GM18498 (cell line): ENCODE results near the gene ECT2L.

ENCODE experiments used
- ATAC-seq: cut with Tn5 transposase; IDR thresholded peaks from one replicate; pipeline ENCODE4 v1.9.1; 2021; ENCODE audit warnings: mild to moderate bottlenecking, moderate library complexity; ENCODE audit not compliant: unreplicated experiment

ECT2L gene

DNA sequence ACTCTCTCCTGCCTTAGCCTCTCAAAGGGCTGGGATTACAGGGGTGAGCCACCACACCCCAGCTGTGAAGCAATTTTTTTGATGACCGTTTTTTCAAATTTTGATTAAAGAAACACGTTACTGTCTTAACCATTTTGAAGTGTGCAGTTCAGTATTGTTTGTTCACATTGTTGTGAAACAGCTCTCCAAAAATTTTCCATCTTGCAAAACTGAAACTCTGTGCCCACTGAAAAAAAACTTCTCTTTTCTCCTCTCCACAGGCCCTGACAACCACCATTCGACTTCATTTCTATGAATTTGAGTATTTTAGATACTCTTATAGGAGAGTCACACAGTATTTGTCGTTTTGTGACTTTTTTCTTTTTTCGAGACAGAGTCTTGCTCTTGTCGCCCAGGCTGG, 53.9 kb downstream of the ECT2L start:
- no peak for ATAC-seq

DNA sequence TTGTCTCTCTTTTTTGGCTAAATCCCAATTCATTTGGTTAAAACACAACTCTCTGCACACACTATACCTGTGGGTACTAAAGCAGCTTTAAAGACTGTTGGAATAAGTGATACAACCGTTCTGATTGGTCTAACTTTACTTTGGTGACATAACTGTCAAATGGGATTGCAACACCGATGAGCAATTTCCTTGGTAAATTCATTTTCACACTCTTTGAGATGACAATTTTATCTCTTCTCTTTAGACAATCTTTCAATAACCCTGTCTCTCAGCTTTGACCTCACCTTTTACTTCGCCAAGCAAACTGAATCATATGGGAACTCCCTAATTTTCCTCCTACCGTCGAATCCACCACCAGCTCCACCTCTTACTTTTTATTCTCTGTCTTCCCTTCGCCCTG, 60.8 kb downstream of the ECT2L start:
- no peak for ATAC-seq

DNA sequence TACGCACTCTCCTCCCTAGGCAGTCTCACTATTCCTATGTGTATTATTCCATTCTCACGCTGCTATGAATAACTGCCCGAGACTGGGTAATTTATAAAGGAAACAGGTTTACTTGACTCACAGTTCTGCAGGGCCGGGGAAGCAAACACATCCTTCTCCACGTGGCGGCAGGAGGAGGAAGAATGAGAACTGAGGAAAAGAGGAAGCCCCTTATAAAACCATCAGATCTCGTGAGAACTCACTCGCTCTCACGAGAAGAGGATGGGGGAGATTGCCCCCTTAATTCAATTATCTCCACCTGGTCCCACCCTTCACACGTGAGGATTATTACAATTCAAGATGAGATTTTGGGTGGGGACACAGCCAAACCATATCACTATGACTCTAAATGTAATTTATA, 61.9 kb downstream of the ECT2L start:
- ATAC-seq = no peak

DNA sequence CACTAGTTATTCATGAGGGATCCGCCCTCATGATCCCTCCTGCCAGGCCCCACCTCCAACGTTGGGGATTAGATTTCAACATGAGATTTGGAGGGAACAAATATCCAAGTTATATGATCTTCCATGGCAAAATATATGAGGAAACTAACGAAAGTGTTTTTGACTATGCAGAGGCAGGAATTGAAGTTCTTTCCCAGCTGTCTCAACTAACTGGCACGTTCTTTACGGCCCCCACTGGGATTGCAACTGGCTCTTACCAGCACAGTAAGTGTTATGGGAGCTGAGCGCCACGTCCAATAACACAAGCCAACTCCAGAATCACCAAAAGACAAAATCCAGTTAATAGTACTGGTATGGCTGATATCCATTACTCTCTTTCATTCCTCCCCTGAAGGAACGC, 66.6 kb downstream of the ECT2L start:
- no peak for ATAC-seq

DNA sequence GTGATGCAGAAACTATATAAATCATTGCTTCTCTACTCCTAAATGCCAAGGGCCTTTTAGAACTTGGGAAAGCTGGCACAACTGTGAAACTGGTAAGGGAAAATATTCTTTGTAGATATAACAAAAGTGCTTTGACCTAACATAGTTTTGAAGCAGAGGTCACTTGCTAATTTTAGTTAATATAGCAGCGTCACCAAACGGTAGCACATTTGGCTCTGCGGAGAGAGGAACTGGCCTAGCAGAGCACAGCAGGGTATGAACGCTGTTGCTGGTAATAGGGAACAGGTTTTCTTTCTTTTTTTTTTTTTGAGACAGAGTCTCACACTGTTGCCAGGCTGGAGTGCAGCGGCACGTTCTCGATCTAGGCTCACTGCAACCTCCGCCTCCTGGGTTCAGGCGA, 67.4 kb downstream of the ECT2L start:
- ATAC-seq = no peak

DNA sequence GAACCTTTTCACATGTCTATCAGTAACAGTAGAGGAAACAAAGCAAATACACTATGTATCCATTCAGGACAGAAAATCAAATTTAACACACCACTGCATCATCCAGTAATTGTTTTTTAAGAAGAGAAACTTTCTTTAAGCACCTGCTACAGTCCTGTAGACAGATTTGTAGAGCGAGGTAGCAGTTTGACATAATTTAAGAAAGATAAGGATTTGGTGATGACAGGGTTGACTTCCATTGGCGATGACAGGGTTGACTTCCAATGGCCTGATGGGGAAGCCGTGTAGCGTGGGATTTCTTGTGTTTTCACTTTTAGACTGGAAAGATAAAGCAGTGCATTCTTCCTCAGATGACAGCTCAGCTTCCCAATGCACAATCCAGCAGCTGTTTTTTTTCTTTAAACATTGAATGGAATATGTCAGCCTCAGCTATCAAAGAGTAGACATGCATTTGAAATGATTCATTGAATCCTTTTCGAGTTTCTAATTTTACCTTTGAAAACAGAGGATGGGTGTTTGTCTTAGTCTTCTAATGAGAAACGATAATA, 68.5 kb downstream of the ECT2L start:
- ATAC-seq = no peak

DNA sequence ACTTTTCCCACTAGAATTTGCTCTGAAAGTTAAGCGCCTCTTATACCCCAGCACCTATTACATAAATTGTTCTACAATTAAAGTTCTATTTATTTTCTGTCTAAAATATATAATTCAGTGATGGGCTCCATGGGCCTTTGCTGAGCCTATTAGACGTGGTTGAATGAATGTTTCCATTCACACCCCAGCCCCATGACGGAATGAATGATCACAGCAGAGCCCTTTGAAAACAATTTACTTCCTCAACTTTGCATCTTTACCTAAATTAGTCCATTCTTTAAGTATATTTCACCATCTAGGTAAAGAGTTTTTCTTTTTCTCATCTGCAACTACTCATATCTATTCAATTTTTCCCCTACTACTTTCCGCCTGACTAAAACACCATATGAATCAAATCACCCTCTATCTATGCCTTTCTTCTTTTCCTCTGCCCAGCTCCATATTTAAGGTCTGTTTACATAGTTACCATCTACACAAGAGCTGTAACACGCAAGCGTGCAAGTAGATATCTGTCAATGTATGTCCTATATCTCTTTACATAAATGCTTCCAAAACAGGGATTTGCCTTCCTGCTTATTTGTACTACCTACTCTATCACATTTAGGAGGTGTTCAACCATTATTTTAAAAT, 69.7 kb downstream of the ECT2L start:
- ATAC-seq = no peak

DNA sequence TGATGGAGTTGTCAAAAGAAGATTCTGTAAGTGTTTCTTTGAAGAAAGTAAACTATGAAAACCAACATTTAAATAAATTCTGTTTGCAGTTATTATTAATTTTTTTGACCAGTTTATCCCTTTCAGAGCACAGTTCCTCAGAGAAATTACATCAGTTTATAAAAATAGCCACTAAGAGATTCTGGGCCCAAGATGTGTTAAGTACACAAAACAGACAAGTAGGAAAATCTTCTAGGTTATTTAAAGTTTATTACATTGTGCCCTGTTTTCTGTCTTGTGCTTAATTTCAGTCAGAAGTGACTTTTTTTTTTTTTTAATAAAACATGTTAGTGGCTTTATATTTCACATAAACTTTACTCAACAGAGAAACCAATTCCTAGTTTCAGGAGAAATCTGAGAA, 72.3 kb downstream of the ECT2L start:
- no peak for ATAC-seq

DNA sequence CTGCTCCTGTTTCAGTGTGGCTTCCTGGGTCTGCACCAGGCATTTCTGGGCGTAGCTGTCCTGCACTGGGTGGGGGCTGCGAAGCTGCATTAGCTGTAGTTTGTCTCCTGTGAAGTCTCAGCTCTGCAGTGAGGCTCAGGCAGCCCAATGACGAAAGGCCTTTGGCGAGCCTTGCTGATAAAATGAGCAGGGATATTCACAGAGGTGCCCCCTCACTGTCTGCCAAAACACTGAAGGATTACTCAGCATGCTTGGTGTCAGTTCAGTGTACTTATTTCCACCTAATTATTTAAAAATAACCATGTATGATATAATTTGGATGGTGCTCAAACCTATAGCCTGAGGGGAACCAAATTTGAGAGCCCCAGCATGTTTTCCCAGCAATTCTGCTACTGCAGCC, 73.5 kb downstream of the ECT2L start:
- ATAC-seq = no peak

DNA sequence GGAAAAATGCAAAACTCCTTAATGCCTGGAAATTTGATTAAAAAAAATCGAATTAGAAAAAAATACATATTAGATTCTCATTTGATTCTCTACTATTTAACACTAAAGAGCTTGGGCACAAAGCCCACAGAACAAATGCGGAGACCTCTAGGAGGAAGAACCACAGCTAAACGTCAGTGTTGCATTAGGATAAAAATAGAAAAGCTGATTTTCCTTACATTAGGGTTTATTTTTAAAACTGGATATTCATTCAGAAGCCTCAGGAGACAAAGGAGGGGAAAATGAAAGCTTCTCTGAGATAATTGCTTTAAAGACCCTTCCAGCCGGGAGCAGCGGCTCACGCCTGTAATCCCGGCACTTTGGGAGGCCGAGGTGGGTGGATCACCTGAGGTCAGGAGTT, 77.3 kb downstream of the ECT2L start:
- no peak for ATAC-seq

DNA sequence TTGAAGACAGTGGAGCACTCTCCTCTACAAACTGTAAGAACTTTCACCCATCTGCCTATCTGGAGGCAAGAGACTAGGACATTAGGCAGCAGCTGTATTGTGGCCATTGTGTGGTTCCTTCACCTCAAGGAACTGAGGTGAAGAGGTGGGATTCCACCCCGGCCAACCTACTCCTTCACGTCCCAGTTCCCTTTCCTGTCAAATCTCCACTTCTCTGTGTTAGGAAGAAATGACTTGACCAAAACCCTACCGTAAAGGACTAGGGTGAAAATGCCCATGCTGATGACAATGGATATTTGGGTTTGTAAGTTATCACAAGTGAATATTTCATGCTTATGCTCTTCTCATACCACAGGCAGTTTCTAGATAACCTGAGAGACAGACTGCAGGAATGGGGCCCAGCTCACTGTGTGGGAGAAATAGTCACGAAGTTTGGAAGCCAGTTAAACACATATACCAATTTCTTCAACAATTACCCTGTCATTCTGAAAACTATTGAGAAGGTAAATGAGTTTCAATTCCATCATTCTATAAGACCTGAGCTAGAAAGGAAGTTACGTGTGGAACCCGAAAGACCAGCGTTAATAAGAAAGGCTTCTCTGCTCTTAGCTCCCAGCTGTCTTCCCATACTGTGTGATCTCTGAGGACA, 86.6 kb downstream of the ECT2L start:
- peak; percentile 76 for ATAC-seq

DNA sequence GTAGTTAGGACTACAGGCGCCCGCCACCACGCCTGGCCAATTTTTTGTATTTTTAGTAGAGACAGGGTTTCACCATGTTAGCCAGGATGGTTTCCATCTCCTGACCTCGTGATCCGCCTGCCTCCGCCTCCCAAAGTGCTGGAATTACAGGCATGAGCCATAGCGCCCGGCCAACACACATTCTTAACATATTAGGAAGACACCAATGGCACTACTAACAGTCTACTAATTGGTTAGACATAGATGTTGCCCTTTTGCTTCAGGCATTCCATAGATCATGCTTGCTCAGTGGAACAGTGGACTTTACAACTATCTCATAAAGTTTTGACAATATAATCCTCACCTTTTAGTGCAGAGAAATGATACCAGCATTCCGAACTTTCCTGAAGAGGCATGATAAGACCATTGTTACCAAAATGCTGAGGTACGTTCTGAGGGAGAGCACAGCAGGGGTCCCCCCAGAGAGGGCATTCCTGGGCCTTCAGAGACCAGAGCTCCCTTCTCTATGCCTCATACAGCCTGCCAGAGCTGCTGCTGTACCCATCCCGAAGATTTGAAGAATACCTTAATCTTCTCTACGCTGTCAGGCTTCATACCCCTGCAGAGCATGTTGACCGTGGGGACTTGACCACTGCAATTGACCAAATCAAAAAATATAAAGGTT, 89.4 kb downstream of the ECT2L start:
- no peak for ATAC-seq

DNA sequence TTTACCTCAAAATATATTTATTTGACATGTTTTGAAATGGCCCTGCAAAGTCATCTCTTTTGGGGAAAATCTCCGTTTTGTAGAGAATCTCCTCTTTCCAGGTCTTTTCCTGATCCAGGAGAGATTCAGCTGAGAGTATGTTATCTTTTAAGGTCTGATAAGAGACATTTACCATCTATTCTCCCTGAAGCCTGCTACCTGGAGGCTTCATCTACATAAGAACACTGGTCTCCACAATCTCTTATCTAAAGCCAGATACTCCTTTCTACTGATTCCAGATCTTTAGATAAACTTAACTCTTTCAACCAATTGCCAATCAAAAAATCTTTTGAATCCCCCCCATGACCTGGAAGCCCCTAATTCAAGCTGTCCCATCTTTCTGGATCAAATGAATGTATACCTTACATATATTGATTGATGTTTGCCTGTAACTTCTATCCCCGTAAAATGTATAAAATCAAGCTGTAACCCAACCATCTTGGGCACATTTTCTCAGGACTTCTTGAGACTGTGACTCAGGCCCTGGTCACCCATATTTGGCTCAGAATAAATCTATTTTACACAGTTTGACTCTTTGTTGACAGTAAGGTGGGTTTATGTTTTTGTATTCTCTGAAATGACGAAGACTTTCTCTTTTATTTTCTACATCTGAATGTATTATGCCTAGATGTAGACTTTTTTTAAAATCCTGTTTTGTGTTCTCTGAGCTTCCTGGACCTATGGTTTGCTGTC, 95.5 kb downstream of the ECT2L start:
- ATAC-seq = no peak

DNA sequence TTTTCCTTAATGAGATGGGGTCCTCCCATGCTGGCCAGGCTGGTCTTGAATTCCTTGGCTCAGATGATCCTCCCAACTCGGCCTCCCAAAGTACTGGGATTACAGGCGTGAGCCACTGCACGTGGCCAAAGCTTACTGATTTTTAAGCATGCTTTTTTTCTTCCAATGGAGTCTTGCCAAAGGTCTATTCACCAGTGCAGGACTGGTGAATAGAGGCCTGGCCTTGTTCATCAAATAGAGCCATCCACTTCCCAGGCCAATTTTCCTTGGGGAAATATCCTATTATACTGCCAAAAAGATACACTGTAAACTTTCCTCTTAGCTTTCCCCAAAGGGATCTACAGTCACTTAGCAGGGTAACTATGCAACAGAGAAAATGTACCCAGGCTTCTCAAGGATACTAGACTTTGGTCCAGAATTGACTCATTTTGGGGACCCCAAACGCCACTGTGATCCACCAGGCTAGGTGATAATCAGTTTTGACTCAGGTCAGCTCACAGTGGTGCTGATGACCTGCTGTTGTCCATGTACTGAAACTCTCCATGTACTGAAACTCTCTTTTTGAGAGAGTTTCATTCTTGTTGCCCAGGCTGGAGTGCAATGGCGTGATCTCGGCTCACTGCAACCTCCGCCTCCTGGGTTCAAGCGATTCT, 100.3 kb downstream of the ECT2L start:
- no peak for ATAC-seq

DNA sequence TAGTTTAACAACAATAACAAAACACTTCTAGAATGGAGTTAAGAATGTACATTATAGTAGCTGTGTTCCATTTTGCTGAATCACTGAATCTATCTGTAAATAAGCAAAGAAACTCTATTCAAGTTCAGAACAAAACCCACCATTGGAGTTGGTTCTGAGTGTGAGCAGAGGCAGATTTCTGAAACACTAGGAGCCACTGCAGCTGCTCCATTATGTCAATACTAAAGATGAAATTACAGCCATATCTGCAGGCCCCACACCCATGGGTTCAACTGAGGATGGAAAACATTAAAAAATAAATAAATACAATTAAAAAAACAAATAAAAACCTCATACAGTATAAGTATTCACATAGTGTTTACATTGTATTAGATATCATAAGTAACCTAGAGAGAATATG, 101.1 kb downstream of the ECT2L start:
- ATAC-seq = no peak

DNA sequence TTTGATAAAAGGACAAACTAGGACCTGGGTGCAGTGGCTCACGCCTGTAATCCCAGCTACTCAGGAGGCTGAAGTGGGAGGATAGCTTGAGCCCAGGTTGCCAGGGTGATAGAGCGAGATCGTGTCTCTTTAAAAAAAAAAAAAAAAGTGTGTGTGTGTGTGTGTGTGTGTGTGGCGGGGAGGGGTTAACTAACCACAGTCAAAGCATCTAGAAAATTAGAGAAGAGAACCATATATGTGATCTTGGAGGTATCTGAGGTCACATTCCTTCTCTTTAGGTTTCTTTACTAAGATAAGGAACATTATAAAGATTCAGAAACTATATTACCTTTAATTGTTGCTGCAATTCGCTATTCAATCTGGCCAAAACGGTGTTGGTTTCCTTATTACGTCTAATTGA, 111.3 kb downstream of the ECT2L start:
- no peak for ATAC-seq

DNA sequence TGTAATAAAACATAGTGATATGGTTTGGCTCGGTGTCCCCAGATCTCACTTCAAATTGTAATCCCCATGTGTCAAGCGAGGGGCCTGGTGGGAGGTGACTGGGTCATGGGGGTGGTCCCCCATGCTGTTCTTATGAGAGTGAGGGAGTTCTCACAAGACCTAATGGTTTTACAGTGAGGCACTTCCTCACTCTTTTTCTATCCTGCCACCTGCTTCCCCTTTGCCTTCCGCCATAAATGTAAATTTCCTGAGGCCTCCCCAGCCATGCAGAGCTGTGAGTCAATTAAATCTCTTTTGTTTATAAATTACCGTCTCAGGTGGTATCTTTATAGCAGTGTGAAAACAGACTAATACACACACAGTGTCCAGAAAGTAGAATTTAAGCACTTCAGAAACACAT, 113.6 kb downstream of the ECT2L start:
- ATAC-seq = no peak

DNA sequence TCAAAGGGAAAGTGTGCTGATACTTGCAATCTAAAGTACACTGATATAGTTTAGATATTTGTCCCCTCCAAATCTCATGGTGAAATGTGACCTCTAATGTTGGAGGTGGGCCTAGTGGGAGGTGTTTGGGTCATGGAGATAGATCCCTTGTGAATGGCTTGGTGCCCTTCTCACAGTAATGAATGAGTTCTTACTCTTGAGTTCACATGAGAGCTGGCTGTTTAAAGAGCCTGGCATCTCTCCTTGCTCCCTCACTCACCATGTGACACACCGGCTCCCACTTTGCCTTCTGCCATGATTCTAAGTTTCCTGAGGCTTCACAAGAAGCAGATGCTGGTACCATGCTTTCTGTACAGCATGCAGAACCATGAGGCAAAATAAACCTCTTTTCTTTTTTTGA, 114.1 kb downstream of the ECT2L start:
- ATAC-seq = no peak

DNA sequence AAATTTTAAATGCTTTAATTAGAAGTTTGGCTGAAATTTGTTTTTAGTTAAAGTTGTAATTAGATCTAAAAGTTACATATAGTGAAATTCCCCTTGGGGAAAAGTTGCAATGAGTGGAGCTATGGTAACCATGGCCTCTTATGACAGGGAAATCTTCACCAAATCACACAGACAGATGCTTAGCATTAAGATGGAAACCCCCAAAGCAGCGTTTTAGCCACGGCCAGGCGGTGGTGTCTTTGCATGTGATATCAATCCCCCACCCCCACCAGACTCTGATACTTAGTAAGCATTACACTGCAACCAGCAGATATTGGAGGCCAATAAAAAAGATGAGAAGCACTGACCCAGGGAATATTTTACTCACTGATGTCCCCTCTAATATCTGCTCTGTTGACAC, 116.4 kb downstream of the ECT2L start:
- no peak for ATAC-seq

DNA sequence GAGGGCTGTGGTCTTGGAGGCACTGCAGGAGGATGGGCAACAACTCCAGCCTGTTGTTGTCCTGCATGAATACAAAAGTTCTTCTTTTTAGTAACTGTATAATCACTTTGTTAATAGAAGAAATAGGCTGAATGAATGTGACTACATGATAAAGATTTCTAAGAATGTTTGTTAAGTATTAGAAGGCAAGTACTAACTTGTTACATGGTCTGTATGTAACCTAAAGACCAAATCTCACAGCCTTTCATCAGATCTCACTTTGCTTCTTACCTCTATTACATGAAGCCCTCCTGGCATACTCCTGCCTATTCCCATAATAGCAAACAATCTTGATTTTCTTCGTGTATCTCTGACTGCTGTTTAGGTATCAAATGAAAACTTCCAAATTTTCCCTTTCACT, 118.8 kb downstream of the ECT2L start:
- no peak for ATAC-seq

DNA sequence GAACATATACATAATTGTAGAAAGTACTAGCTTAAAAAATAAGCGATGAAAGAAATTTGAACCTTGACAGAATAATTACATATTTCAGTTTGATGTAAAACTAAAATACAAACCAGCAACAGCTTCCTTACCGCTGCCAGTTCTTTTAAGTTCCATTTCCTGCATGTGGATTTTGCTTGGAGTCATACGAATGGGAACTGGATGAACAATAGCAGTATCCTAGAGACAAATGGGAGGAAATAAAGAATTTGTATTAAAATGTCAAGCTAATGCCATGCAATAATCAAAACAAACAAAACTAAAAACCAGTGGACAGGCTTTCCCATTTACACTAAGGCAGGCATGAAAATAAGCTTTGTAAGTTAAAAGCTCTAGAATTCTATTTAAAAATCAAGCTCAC, 125.0 kb downstream of the ECT2L start:
- ATAC-seq = no peak
